Measurements from ENCODE around the gene SEC14L1.
A peak's percentile ranks its signal among the peaks of the same experiment; 100 is the strongest.

SEC14L1 gene

DNA sequence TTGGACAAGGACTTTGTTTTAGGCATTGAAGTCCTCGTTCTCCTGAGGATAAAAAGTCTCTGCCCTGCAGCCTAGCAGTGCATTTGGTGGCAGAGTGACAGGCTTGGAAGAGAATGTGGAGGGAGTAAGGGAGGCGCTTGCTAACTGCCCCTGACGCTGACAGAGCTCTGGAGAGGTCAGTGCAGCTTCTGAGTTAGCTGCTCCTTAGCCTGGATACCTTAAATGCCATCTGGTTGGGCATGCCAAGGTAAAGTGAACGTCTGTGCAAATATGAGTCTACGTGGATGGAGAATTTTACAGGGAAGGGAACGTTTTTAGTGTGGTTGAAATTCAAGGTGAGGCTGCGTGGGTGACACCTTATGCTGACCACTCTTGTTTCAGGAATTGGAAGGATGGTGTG lies 44.4 kb downstream of the SEC14L1 start:
- DNase-seq (ENCODE audit: insufficient read length, low spot score) = no peak
- FAIRE-seq = no peak
- TF ChIP-seq POLR2A (IDR thresholded peaks at IDR 0.05; ENCODE audit: low read depth, low read length) = no peak
- TF ChIP-seq POU2F2 (IDR thresholded peaks at IDR 0.05; ENCODE audit: low read depth, low read length) = no peak
- TF ChIP-seq TAF1 (IDR thresholded peaks at IDR 0.05; ENCODE audit: low read depth, low read length) = no peak
- no peak for TF ChIP-seq PAX5 (IDR thresholded peaks at IDR 0.05; ENCODE audit: insufficient read depth, low read length, severe bottlenecking)
- TF ChIP-seq POLR2AphosphoS5 (IDR thresholded peaks at IDR 0.05; ENCODE audit: low read depth, low read length) = no peak
- no peak for TF ChIP-seq SPI1 (IDR thresholded peaks at IDR 0.05; ENCODE audit: low read depth, low read length)

DNA sequence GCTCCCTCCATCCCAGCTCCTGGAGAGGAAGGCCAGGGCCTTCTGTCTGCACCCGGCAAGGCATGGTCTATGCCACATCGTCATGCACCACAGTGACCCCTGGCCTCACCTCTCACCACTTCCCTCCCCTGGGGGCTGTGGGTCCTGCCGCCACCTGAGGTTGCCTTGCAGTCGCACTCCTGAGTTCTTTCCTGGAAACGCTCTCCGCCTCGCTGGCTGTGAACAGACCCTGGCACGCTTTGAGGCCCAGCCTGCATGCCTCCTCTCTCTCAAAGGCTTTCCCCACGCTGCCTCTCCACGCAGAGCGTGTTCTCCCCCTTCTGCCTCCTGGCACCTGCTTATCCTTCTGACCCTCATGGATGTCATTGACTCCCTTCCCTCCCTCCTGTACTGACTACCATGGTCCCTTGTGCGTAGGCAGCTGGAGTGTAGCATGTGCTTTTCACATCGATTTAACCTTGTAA lies 45.4 kb downstream of the SEC14L1 start:
- TF ChIP-seq SPI1 (IDR thresholded peaks at IDR 0.05; ENCODE audit: low read depth, low read length) (peak; percentile 47; the same call in 1 of the 2 replicates), TAF1 (IDR thresholded peaks at IDR 0.05; ENCODE audit: low read depth, low read length) (no peak)
- peak; percentile 72 for FAIRE-seq
- no peak for DNase-seq (ENCODE audit: insufficient read length, low spot score)

DNA sequence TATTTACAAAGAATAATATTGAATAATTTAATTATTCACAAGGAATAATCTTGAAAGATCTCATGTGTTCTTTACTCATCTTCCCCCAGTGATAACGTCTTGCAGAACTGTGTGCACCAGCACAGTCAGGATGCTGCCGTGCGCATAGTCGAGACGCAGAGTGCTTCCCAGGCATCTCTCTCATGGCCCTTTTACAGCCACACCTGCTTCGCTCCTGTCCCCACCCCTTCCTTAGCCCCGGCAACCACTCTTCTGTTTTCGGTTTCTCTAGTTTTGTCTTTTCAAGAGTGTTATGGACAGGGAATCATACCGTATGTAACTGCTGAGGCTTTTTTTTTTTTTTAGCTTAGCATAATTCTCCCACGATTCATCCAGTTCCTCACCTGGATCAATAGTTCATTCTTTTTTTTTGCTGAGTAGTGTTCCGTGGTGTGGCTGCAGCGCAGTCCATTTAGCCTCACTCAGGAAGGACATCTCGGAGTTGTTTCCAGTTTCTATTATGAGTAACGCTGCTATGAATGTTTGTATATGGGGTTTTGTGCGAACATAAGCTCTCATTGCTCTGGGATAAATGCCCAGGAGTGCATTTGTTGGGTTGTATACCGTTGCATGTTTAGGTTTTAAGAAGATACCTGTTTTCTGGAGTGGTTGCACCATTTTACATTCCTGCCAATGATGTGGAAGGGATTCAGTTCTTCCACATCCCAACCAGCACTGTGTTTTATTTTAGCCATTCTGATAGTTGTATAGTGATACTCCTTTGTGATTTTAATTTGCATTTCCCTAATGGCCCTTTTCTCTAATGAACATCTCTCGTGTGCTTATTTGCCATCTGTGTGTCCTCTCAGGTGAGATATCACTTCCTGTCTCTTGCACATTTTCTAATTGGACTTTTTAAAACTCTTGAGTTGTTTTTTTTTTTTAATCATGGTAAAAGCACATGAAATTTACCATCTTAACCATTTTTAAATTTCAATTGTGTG lies 47.6 kb downstream of the SEC14L1 start:
- TF ChIP-seq SPI1 (IDR thresholded peaks at IDR 0.05; ENCODE audit: low read depth, low read length) (no peak), POU2F2 (IDR thresholded peaks at IDR 0.05; ENCODE audit: low read depth, low read length) (no peak), POLR2A (IDR thresholded peaks at IDR 0.05; ENCODE audit: low read depth, low read length) (no peak), PAX5 (IDR thresholded peaks at IDR 0.05; ENCODE audit: insufficient read depth, low read length, severe bottlenecking) (no peak), TAF1 (IDR thresholded peaks at IDR 0.05; ENCODE audit: low read depth, low read length) (no peak), POLR2AphosphoS5 (IDR thresholded peaks at IDR 0.05; ENCODE audit: low read depth, low read length) (no peak)
- DNase-seq (ENCODE audit: insufficient read length, low spot score) (no peak), FAIRE-seq (no peak)

DNA sequence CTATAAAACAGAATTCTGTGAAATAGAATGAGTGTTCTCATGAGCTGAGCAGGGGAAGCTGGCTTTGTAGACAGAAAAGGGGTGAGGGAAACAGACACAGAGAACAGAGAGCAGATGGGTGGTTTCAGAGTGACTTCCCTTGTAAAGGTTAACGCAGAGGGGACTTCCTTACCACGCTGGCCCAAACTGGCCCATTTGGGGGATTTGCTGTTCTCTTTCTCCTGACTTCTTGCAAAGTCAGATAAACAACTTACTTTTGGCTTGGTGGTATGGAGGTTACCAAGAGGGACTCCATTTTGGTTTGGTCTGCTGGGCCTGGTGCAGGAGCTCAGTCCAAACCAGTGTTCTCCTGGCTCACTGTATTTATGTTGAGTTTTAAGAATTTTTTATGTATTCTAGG lies 48.4 kb downstream of the SEC14L1 start:
- no peak for TF ChIP-seq POLR2AphosphoS5 (IDR thresholded peaks at IDR 0.05; ENCODE audit: low read depth, low read length)
- TF ChIP-seq SPI1 (IDR thresholded peaks at IDR 0.05; ENCODE audit: low read depth, low read length) = peak; percentile 75
- FAIRE-seq = peak; percentile 16
- DNase-seq (ENCODE audit: insufficient read length, low spot score) = no peak

DNA sequence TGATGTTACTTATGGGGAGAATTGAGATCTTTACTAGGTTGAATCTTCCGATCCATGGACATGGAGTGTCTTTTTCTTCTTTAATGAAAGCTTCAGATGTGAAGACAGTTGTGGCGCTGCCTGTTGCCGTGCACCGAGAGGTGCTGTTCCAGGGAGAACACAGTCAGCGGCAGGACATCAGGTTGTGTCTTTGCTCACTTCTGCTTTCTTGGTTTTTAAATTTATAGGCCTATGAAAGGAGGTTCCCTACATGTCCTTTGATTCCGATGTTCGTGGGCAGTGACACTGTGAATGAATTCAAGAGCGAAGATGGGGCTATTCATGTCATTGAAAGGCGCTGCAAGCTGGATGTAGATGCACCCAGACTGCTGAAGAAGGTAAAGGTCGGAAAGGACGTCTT lies 49.8 kb downstream of the SEC14L1 start:
- no peak for FAIRE-seq
- TF ChIP-seq POLR2AphosphoS5 (IDR thresholded peaks at IDR 0.05; ENCODE audit: low read depth, low read length) (no peak), SPI1 (IDR thresholded peaks at IDR 0.05; ENCODE audit: low read depth, low read length) (peak; percentile 84)
- DNase-seq (ENCODE audit: insufficient read length, low spot score) = no peak

DNA sequence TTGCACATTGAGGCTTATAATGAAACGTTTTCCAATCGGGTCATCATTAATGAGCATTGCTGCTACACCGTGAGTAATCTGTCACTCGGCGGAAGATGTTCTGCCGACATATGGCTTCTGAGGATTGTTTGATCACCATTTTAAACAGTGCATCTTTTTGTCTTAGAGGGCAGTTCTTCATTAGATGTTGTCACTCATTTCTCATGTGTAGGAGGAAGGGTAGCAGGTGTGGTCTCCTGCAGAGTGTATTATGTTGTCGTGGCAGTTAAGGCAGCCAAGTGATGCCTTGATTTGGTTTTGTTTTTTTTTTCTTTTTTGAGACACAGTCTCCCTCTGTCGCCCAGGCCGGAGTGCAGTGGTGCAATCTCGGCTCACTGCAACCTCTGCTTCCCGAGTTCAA lies 50.5 kb downstream of the SEC14L1 start:
- FAIRE-seq = no peak

DNA sequence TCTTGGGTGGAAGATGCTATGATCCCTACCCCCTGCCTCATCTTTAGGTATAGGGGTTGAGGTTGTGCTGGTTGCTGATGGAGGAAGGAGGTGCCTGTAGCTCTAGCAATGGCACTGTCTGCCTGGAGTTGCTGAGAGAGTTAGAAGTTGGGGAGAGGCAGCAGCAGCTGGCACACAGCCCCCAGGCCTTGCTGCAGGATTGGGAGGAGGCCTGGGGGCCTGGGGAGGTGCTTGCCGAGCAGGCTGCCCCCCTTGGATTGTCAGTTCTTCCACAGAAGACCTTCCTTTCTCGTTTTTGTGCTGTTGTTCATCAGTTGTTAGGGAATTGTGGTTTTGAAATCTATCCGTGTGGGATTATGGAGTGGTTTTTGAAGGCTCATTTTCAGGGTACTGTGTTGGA lies 52.9 kb downstream of the SEC14L1 start:
- DNase-seq (ENCODE audit: insufficient read length, low spot score) (no peak), FAIRE-seq (no peak)
- TF ChIP-seq SPI1 (IDR thresholded peaks at IDR 0.05; ENCODE audit: low read depth, low read length) = no peak
- no peak for TF ChIP-seq POLR2A (IDR thresholded peaks at IDR 0.05; ENCODE audit: low read depth, low read length)
- TF ChIP-seq POU2F2 (IDR thresholded peaks at IDR 0.05; ENCODE audit: low read depth, low read length) = no peak
- no peak for TF ChIP-seq PAX5 (IDR thresholded peaks at IDR 0.05; ENCODE audit: insufficient read depth, low read length, severe bottlenecking)
- TF ChIP-seq TAF1 (IDR thresholded peaks at IDR 0.05; ENCODE audit: low read depth, low read length) = no peak
- no peak for TF ChIP-seq POLR2AphosphoS5 (IDR thresholded peaks at IDR 0.05; ENCODE audit: low read depth, low read length)

More for the DNA sequence above, 50.5 kb downstream of the SEC14L1 start:
- no peak for TF ChIP-seq SPI1 (IDR thresholded peaks at IDR 0.05; ENCODE audit: low read depth, low read length)
- TF ChIP-seq TAF1 (IDR thresholded peaks at IDR 0.05; ENCODE audit: low read depth, low read length) = no peak
- TF ChIP-seq POLR2A (IDR thresholded peaks at IDR 0.05; ENCODE audit: low read depth, low read length) = no peak
- TF ChIP-seq POLR2AphosphoS5 (IDR thresholded peaks at IDR 0.05; ENCODE audit: low read depth, low read length) = no peak
- TF ChIP-seq POU2F2 (IDR thresholded peaks at IDR 0.05; ENCODE audit: low read depth, low read length) = no peak
- TF ChIP-seq PAX5 (IDR thresholded peaks at IDR 0.05; ENCODE audit: insufficient read depth, low read length, severe bottlenecking) = no peak
- DNase-seq (ENCODE audit: insufficient read length, low spot score) = no peak

DNA sequence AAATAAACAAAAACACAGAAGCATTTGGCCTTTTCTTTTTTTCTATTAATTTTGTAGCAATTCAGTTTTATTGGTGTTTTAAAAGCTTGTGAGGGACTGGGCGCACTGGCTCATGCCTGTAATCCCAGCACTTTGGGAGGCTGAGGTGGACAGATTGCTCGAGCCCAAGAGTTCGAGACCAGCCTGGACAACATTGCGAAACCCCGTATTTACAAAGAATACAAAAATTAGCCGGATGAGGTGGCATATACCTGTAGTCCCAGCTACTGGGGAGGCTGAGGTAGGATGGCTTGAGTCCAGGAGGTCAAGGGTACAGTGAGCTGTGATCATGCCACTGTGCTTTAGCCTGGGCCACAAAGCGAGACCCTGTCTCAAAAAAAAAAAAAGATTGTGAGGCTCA lies 53.4 kb downstream of the SEC14L1 start:
- no peak for DNase-seq (ENCODE audit: insufficient read length, low spot score)
- no peak for FAIRE-seq
- TF ChIP-seq TAF1 (IDR thresholded peaks at IDR 0.05; ENCODE audit: low read depth, low read length) (no peak), POLR2AphosphoS5 (IDR thresholded peaks at IDR 0.05; ENCODE audit: low read depth, low read length) (no peak), POU2F2 (IDR thresholded peaks at IDR 0.05; ENCODE audit: low read depth, low read length) (no peak), SPI1 (IDR thresholded peaks at IDR 0.05; ENCODE audit: low read depth, low read length) (no peak), PAX5 (IDR thresholded peaks at IDR 0.05; ENCODE audit: insufficient read depth, low read length, severe bottlenecking) (no peak), POLR2A (IDR thresholded peaks at IDR 0.05; ENCODE audit: low read depth, low read length) (no peak)

DNA sequence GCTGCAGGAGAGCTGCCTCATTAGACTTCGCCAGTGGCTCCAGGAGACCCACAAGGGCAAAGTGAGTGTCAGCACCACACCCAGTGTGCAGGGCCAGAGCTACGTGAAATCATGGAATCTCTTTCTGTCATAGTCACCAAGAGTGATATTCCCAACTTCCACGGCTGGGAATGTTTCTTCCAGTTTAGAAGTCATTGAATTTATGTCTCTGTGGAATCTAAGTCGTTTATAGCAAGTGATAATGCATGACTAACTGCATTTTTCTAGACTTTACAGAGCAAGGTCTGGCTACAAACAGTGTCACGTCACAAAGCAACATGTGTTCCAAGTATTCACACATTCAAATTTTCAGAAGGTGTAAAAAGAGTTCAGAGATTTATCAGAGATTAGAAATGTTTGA lies 55.5 kb downstream of the SEC14L1 start:
- TF ChIP-seq POU2F2 (IDR thresholded peaks at IDR 0.05; ENCODE audit: low read depth, low read length) = no peak
- no peak for TF ChIP-seq TAF1 (IDR thresholded peaks at IDR 0.05; ENCODE audit: low read depth, low read length)
- no peak for TF ChIP-seq POLR2A (IDR thresholded peaks at IDR 0.05; ENCODE audit: low read depth, low read length)
- no peak for TF ChIP-seq PAX5 (IDR thresholded peaks at IDR 0.05; ENCODE audit: insufficient read depth, low read length, severe bottlenecking)
- TF ChIP-seq POLR2AphosphoS5 (IDR thresholded peaks at IDR 0.05; ENCODE audit: low read depth, low read length) = no peak
- TF ChIP-seq SPI1 (IDR thresholded peaks at IDR 0.05; ENCODE audit: low read depth, low read length) = no peak
- FAIRE-seq = no peak
- no peak for DNase-seq (ENCODE audit: insufficient read length, low spot score)

DNA sequence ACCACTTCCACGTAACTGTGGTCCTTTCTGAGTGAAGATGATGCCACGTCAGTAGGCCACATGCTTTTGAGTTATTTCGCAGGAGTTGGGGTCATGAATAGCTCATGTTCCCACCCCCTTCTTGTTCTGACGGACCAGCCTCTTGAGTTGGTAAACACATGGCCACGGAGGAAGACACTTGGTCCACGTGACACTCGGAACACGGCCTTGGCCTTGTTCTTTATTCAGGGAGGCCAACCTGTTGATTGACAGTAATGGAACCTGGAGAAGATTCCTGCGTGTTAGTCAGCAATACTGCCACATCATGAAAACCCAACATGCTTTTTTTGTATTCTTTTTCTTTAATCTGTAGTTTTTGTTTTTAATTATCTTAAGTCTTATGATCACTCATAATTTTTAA lies 56.3 kb downstream of the SEC14L1 start:
- FAIRE-seq (no peak), DNase-seq (ENCODE audit: insufficient read length, low spot score) (no peak)
- TF ChIP-seq TAF1 (IDR thresholded peaks at IDR 0.05; ENCODE audit: low read depth, low read length) = no peak
- TF ChIP-seq POU2F2 (IDR thresholded peaks at IDR 0.05; ENCODE audit: low read depth, low read length) = no peak
